Tibial artery (tissue), 4 donors: ENCODE measurements around the gene ITGAE.

Source experiments
- DNase-seq, 2 donors: peaks; one replicate each; pipeline ENCODE4 v3.0.0-alpha.2; 2019
- H3K27ac ChIP-seq, 2 donors: fragments of 200-600 bp; sonication (generic) in 1 of 2; 1 replicate in 1 of 2; 2 replicates in 1 of 2; pipeline ENCODE4 v1.5.1; 2018 to 2019; ENCODE audit warnings: mild to moderate bottlenecking in 1 of 2
- H3K27me3 ChIP-seq, 2 donors: fragments of 200-600 bp; sonication (generic) in 1 of 2; one replicate each; pipeline versions ENCODE4 v1.5.1 to v1.6.0; 2016 to 2019
- H3K36me3 ChIP-seq, 3 donors: fragments of 200-600 bp; sonication (generic) in 2 of 3; one replicate each; pipeline ENCODE4 v1.5.1; 2016 to 2019; ENCODE audit warnings: mild to moderate bottlenecking in 2 of 3
- H3K4me1 ChIP-seq, 4 donors: fragments of 200-600 bp; sonication (generic) in 2 of 4; 1 replicate in 3 of 4; 2 replicates in 1 of 4; pipeline ENCODE4 v1.5.1; 2016 to 2019
- H3K4me3 ChIP-seq, 2 donors: fragments of 200-600 bp; sonication (generic) in 1 of 2; 1 replicate in 1 of 2; 2 replicates in 1 of 2; pipeline ENCODE4 v1.5.1; 2018 to 2019; ENCODE audit warnings: mild to moderate bottlenecking in 2 of 2
- H3K9me3 ChIP-seq, 3 donors: fragments of 200-600 bp; sonication (generic) in 1 of 3; one replicate each; pipeline ENCODE4 v1.5.1; 2016 to 2019
- intact Hi-C: fragments of 100-400 bp; cut with DNase I; formaldehyde crosslinking; loops from one replicate; pipeline ENCODE4 v1.15.0; 2023; ENCODE audit warnings: low total_unique reads
- TF ChIP-seq, protein P1 (sequence below), 2 experiments: fragments of 200-600 bp in 1 of 2; fragments of 450-650 bp in 1 of 2; IDR thresholded peaks; one replicate each; pipeline ENCODE4 v1.5.1; 2017 to 2019; ENCODE audit warnings: antibody characterized with exemption in 2 of 2, mild to moderate bottlenecking in 1 of 2, moderate library complexity in 1 of 2

The ITGAE gene

DNA sequence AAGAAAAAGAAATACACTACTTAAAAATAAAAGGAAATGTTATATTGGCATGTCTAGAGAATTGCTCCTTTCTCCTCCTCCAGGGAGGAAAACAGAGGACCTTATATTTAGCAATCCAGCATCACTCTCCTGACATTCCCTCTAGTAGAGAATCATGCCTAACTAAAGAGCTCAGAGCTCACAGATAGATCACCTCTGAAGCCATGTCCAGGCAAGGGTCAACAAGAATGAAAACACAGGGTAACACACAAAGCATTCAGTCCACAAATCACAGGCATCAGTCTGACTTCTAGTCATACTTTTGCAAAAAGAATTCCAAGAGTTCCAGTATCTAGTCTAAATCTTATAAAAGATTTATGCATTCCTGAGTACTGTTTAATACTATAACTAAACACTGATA, 81.7 kb downstream of the ITGAE start:
- H3K36me3 ChIP-seq = peaks cover 14 to 59% (median 50%) of the 10 kb centered on the region in 3 donors
- H3K4me3 ChIP-seq = no peak overlapping the region
- no peak overlapping the region for H3K27ac ChIP-seq

DNA sequence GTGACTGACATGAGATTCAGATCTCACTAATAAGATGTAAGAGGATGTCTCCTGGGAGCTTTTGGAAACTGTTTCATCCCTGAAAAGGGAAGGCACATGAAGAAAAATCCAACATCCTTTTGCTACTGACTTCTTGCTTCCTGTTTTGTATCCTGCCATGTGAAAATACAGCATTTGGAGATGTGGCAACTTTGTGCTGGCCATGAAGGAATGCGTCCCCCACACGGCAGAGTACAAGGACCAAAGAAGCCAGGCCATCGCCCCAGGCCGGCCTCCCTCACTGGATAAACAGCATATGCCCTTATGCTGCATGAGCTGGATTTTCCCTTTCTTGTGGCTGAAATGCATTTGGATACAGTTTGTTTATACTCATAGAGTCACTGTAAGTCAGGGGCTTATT, 82.8 kb downstream of the ITGAE start:
- Histone ChIP-seq H3K27me3 (no peaks in the 10 kb centered on the region), H3K27ac (no peak overlapping the region), H3K4me1 (peaks cover 0 to 31% (median 10%) of the 10 kb centered on the region in 4 donors), H3K4me3 (no peak overlapping the region), H3K9me3 (no peaks in the 10 kb centered on the region), H3K36me3 (peaks cover 14 to 70% (median 54%) of the 10 kb centered on the region in 3 donors)
- TF ChIP-seq, protein P1, sequence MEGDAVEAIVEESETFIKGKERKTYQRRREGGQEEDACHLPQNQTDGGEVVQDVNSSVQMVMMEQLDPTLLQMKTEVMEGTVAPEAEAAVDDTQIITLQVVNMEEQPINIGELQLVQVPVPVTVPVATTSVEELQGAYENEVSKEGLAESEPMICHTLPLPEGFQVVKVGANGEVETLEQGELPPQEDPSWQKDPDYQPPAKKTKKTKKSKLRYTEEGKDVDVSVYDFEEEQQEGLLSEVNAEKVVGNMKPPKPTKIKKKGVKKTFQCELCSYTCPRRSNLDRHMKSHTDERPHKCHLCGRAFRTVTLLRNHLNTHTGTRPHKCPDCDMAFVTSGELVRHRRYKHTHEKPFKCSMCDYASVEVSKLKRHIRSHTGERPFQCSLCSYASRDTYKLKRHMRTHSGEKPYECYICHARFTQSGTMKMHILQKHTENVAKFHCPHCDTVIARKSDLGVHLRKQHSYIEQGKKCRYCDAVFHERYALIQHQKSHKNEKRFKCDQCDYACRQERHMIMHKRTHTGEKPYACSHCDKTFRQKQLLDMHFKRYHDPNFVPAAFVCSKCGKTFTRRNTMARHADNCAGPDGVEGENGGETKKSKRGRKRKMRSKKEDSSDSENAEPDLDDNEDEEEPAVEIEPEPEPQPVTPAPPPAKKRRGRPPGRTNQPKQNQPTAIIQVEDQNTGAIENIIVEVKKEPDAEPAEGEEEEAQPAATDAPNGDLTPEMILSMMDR (IDR thresholded peaks at IDR 0.05) = no peak
- DNase-seq = no peak
- intact Hi-C loops = no loop called here

More for the DNA sequence above, 81.7 kb downstream of the ITGAE start:
- H3K4me1 ChIP-seq = peaks cover 0 to 35% (median 14%) of the 10 kb centered on the region in 4 donors
- no peaks in the 10 kb centered on the region for H3K27me3 ChIP-seq
- H3K9me3 ChIP-seq = no peaks in the 10 kb centered on the region
- intact Hi-C loops = no loop called here
- TF ChIP-seq, protein P1 (IDR thresholded peaks at IDR 0.05) = no peak
- DNase-seq = no peak

DNA sequence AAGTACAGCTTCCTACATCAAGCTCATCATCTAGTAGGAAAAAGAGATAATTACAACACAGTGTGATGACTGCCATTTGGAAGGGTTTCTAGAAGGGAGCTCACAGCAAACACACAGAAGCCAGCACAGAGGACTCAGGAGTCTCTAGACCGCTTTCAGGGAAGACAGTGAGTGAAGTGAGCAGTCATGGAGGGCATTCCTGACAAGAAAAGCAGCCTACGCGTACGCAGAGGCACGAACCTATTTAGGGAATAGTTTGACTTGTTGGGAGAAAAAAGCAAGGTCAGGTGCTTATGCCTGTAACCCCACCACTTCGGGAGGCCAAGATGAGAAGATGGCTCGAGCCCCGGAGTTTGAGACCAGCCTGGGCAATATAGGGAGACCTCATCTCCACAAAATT, 85.7 kb downstream of the ITGAE start:
- peaks cover 14 to 87% (median 60%) of the 10 kb centered on the region in 3 donors for H3K36me3 ChIP-seq
- intact Hi-C loops = no loop called here
- TF ChIP-seq, protein P1 (IDR thresholded peaks at IDR 0.05) = no peak
- no peak overlapping the region for H3K4me3 ChIP-seq
- H3K27ac ChIP-seq = no peak overlapping the region
- no peaks in the 10 kb centered on the region for H3K27me3 ChIP-seq
- DNase-seq = no peak
- no peaks in the 10 kb centered on the region for H3K9me3 ChIP-seq
- peaks cover 0 to 6% (median 0%) of the 10 kb centered on the region in 4 donors for H3K4me1 ChIP-seq

DNA sequence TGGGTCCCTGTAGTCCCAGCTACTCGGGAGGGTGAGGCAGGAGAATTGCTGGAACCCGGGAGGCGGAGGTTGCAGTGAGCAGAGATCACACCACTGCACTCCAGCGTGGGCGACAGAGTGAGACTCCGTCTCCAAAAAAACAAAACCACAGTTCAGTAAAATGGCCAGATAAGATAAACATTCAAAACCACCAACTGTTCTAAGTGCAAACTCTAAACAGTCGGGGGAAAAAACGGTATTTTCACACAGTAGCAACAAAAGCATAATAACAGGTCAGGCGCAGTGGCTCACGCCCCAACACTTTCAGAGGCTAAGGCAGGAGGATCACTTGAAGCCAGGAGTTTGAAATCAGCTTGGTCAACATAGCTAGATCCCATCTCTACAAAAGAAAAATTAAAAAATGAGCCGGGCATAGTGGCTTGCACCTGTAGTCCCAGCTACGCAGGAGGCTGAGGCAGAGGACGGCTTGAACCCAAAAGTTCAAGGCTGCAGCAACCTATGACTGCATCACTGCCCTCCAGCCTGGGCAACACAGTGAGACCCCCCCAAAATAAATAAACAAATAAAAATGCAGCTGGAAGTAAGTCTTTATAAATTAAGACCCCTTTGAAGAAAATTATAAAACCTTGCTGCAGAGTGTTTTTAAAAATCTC, 88.1 kb downstream of the ITGAE start:
- no peak overlapping the region for H3K27ac ChIP-seq
- H3K27me3 ChIP-seq = no peaks in the 10 kb centered on the region
- intact Hi-C loops = no loop called here
- DNase-seq = no peak
- H3K4me3 ChIP-seq = no peak overlapping the region
- H3K4me1 ChIP-seq = no peaks in the 10 kb centered on the region
- peaks cover 14 to 65% (median 46%) of the 10 kb centered on the region in 3 donors for H3K36me3 ChIP-seq
- no peaks in the 10 kb centered on the region for H3K9me3 ChIP-seq
- TF ChIP-seq, protein P1 (IDR thresholded peaks at IDR 0.05) = no peak

DNA sequence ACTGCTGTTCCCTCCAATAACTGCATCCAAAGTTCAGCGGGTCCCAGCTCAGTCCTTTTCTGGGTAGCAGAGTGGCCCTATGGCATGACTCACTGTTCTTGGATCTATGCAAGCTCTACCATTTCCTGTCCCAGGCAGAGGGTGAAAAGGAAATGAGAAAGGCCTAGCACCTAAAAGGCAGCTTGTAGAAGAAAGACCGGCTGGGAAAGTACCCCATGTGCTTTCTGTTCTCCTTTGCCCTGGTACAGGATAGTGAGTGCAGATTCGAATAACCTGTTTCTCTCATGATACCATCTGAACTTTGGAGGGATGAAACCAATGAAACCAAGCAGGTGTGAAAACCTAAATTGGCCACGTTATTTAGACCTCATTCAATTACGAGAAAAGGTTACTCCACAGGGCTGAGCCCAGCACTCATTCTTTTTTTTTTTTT, 90.0 kb downstream of the ITGAE start:
- Histone ChIP-seq H3K36me3 (peaks cover 14 to 45% (median 27%) of the 10 kb centered on the region in 3 donors), H3K27me3 (no peaks in the 10 kb centered on the region), H3K4me3 (no peak overlapping the region), H3K9me3 (no peaks in the 10 kb centered on the region), H3K4me1 (no peaks in the 10 kb centered on the region), H3K27ac (no peak overlapping the region)
- TF ChIP-seq, protein P1 (IDR thresholded peaks at IDR 0.05) = no peak
- DNase-seq = no peak
- intact Hi-C loops = no loop called here
